ENCODE results near the gene SLC11A1.

GRCh38 chr2:218366621-218367414 lies 15.3 kb upstream of the SLC11A1 start:
- TF ChIP-seq SMC3 (IDR thresholded peaks at IDR 0.05; ENCODE audit: low read depth, low read length) (no peak), POLR2A (IDR thresholded peaks at IDR 0.05; ENCODE audit: low read depth, low read length) (no peak), RFX5 (IDR thresholded peaks at IDR 0.05; ENCODE audit: low read depth, low read length) (no peak), RCOR1 (IDR thresholded peaks at IDR 0.05; ENCODE audit: insufficient replicate concordance, low read length) (no peak), CEBPB (IDR thresholded peaks at IDR 0.05; ENCODE audit: low read depth, low read length) (no peak), RAD21 (IDR thresholded peaks at IDR 0.05; ENCODE audit: low read length) (no peak), BHLHE40 (IDR thresholded peaks at IDR 0.05; ENCODE audit: low read depth, low read length) (no peak), MAFK (IDR thresholded peaks at IDR 0.05; ENCODE audit: low read depth, low read length) (no peak), MXI1 (IDR thresholded peaks at IDR 0.05; ENCODE audit: borderline replicate concordance, low read depth, low read length) (no peak), MAZ (IDR thresholded peaks at IDR 0.05; ENCODE audit: borderline replicate concordance, low read depth, low read length) (no peak)
- TF ChIP-seq, protein P1, sequence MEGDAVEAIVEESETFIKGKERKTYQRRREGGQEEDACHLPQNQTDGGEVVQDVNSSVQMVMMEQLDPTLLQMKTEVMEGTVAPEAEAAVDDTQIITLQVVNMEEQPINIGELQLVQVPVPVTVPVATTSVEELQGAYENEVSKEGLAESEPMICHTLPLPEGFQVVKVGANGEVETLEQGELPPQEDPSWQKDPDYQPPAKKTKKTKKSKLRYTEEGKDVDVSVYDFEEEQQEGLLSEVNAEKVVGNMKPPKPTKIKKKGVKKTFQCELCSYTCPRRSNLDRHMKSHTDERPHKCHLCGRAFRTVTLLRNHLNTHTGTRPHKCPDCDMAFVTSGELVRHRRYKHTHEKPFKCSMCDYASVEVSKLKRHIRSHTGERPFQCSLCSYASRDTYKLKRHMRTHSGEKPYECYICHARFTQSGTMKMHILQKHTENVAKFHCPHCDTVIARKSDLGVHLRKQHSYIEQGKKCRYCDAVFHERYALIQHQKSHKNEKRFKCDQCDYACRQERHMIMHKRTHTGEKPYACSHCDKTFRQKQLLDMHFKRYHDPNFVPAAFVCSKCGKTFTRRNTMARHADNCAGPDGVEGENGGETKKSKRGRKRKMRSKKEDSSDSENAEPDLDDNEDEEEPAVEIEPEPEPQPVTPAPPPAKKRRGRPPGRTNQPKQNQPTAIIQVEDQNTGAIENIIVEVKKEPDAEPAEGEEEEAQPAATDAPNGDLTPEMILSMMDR (conservative IDR thresholded peaks at IDR 0.05; ENCODE audit: low read depth, low read length) = no peak
- TF ChIP-seq, protein P2, sequence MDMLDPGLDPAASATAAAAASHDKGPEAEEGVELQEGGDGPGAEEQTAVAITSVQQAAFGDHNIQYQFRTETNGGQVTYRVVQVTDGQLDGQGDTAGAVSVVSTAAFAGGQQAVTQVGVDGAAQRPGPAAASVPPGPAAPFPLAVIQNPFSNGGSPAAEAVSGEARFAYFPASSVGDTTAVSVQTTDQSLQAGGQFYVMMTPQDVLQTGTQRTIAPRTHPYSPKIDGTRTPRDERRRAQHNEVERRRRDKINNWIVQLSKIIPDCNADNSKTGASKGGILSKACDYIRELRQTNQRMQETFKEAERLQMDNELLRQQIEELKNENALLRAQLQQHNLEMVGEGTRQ (IDR thresholded peaks at IDR 0.05; ENCODE audit: low read depth, low read length) = no peak
